T-cell (primary cell): Measurements from ENCODE around the gene CARMIL1. TPM values are rescaled to one million over a fixed set of nuclear protein-coding genes. Genes with fewer than 3 reads are reported as not detected.
A peak's percentile ranks its signal among the peaks of the same experiment; 100 is the strongest.

Experiments
- ATAC-seq, 4 experiments: fragments of 200-7000 bp in 3 of 4; fragments of 150-1000 bp in 1 of 4; cut with Tn5 transposase; replicated peaks in 1 of 4; 1 replicate in 3 of 4; 2 replicates in 1 of 4; pipeline ENCODE4 v1.10.0; 2021; ENCODE audit warnings: moderate library complexity in 3 of 4, mild to moderate bottlenecking in 2 of 4, moderate number of reproducible peaks in 1 of 4
- CTCF ChIA-PET, 2 donors: fragments of 300-600 bp; sonication (Branson Sonifier 250); formaldehyde crosslinking; loops; one replicate each; lab custom pipeline; 2022; ENCODE audit warnings: antibody characterized with exemption in 2 of 2; lab: Charles Lee
- POLR2A ChIA-PET, 2 donors: fragments of 300-600 bp; sonication (Branson Sonifier 250); formaldehyde crosslinking; loops; one replicate each; lab custom pipeline; 2022; ENCODE audit warnings: antibody characterized with exemption in 2 of 2; lab: Charles Lee
- DNase-seq, 35 experiments: peaks; one replicate each; pipeline versions ENCODE4 v3.0.0 to v3.0.0-alpha.2; 2013 to 2023
- H3K27ac ChIP-seq: one replicate; pipeline ENCODE4 v1.5.1; 2013; ENCODE audit warnings: low read length
- H3K27me3 ChIP-seq, 2 experiments: replicated peaks in 1 of 2; 1 replicate in 1 of 2; 2 replicates in 1 of 2; pipeline versions ENCODE4 v1.6.1 to v1.7.0; 2013; ENCODE audit warnings: low read length in 1 of 2, mixed read lengths in 1 of 2; ENCODE audit not compliant: control insufficient read depth in 2 of 2, insufficient read depth in 2 of 2; ENCODE audit errors: extremely low read depth in 1 of 2
- H3K36me3 ChIP-seq, 2 donors: 1 replicate in 1 of 2; 2 replicates in 1 of 2; pipeline versions ENCODE4 v1.6.1 to v1.7.0; 2013; ENCODE audit warnings: low read length in 1 of 2; ENCODE audit not compliant: control insufficient read depth in 2 of 2, insufficient read depth in 1 of 2; ENCODE audit errors: extremely low read depth in 1 of 2
- H3K4me1 ChIP-seq, 2 experiments: 1 replicate in 1 of 2; 2 replicates in 1 of 2; pipeline versions ENCODE4 v1.6.1 to v1.7.0; 2013; ENCODE audit warnings: low read length in 2 of 2, mixed read lengths in 1 of 2; ENCODE audit not compliant: insufficient read depth in 2 of 2, control insufficient read depth in 1 of 2; ENCODE audit errors: extremely low read depth in 1 of 2
- H3K4me3 ChIP-seq, 2 donors: 1 replicate in 1 of 2; 2 replicates in 1 of 2; pipeline versions ENCODE4 v1.5.1 to v1.7.0; 2013; ENCODE audit warnings: mild to moderate bottlenecking in 2 of 2, low read length in 1 of 2, moderate library complexity in 1 of 2; ENCODE audit not compliant: control insufficient read depth in 1 of 2; ENCODE audit errors: extremely low read depth in 1 of 2
- H3K9me3 ChIP-seq: 2 replicates; pipeline ENCODE4 v1.7.0; 2013
- H3K27ac Mint-ChIP-seq, 2 donors: one replicate each; pipeline ENCODE4 v1.8.0; 2020 to 2021; ENCODE audit warnings: mild to moderate bottlenecking in 2 of 2, mixed read lengths in 2 of 2
- H3K27me3 Mint-ChIP-seq, 2 donors: one replicate each; pipeline ENCODE4 v1.8.0; 2021 to 2022; ENCODE audit warnings: mixed read lengths in 2 of 2
- H3K36me3 Mint-ChIP-seq: one replicate; pipeline ENCODE4 v1.8.0; 2021; ENCODE audit warnings: mixed read lengths
- H3K4me1 Mint-ChIP-seq, 3 donors: one replicate each; pipeline ENCODE4 v1.8.0; 2020 to 2022; ENCODE audit warnings: mixed read lengths in 3 of 3, mild to moderate bottlenecking in 1 of 3
- H3K4me3 Mint-ChIP-seq, 3 donors: one replicate each; pipeline ENCODE4 v1.8.0; 2020 to 2022; ENCODE audit warnings: mild to moderate bottlenecking in 3 of 3, mixed read lengths in 3 of 3, moderate library complexity in 3 of 3
- H3K9me3 Mint-ChIP-seq, 3 donors: one replicate each; pipeline ENCODE4 v1.8.0; 2020 to 2022; ENCODE audit warnings: mixed read lengths in 3 of 3
- WGBS: methylation state at CpG from one replicate; pipeline ENCODE4 v1.1.5; 2013; ENCODE audit warnings: missing lambda C conversion rate; ENCODE audit not compliant: insufficient coverage; 5-methylcytosine and 5-hydroxymethylcytosine counted together
- total RNA-seq, 35 experiments: library from RNA in 6 of 35; stranded (reverse) in 6 of 35; fragments of 120-200 nt in 1 of 35; gene quantifications; one replicate each; pipeline versions ENCODE4 v1.2.1 to v1.2.4 and lab custom pipeline; 2013 to 2026

CARMIL1 gene
- total RNA-seq, 5 donors from 2014 or later (not counting 1 experiment from before 2014, with no cell fraction given), result 4.0 to 11.6 (median 6.1) TPM

GRCh38 chr6:25578538-25578937, 299.4 kb downstream of the CARMIL1 start:
- Mint-ChIP-seq H3K4me3 (no peak overlapping the region), H3K27me3 (no peaks in the 10 kb centered on the region), H3K36me3 (peaks cover 17% of the 10 kb centered on the region), H3K9me3 (no peaks in the 10 kb centered on the region), H3K4me1 (peaks cover 13 to 19% (median 14%) of the 10 kb centered on the region in 3 donors), H3K27ac (no peak overlapping the region)
- ATAC-seq (no peak), DNase-seq (no peak)
- no peak overlapping the region for H3K4me3 ChIP-seq
- no peaks in the 10 kb centered on the region for H3K27me3 ChIP-seq
- no peaks in the 10 kb centered on the region for H3K9me3 ChIP-seq
- ChIA-PET CTCF (no interaction called here), POLR2A (no interaction called here)
- H3K27ac ChIP-seq, result no peak overlapping the region
- peaks cover 0 to 6% of the 10 kb centered on the region in 2 donors for H3K36me3 ChIP-seq
- no peaks in the 10 kb centered on the region for H3K4me1 ChIP-seq

GRCh38 chr6:25579391-25579883, 300.3 kb downstream of the CARMIL1 start:
- H3K4me1 Mint-ChIP-seq, result peaks cover 13 to 19% (median 14%) of the 10 kb centered on the region in 3 donors
- H3K27me3 Mint-ChIP-seq, result no peaks in the 10 kb centered on the region
- no CpG with 5 or more reads among the region's 2 CpGs for WGBS
- Histone ChIP-seq H3K9me3 (no peaks in the 10 kb centered on the region), H3K27me3 (no peaks in the 10 kb centered on the region), H3K36me3 (peaks cover 0 to 6% of the 10 kb centered on the region in 2 donors), H3K4me1 (no peaks in the 10 kb centered on the region), H3K27ac (no peak overlapping the region), H3K4me3 (no peak overlapping the region)
- POLR2A ChIA-PET, result interaction anchor here (0.6 to 0.7 kb wide), 2 partner anchors 121 to 293 kb away, joined by 6 to 7 read pairs; no protein-coding TSS in a partner anchor
- H3K9me3 Mint-ChIP-seq, result no peaks in the 10 kb centered on the region
- ATAC-seq (no peak), DNase-seq (no peak)
- peak overlapping the region; percentile 0 to 64 for H3K27ac Mint-ChIP-seq
- peaks cover 17% of the 10 kb centered on the region for H3K36me3 Mint-ChIP-seq
- no peak overlapping the region for H3K4me3 Mint-ChIP-seq
- CTCF ChIA-PET, result interaction anchor here in 1 of 2 donors (0.6 kb wide), 1 partner anchor 1053 kb away, joined by 3 read pairs; no protein-coding TSS in a partner anchor

- WGBS, result 74% methylated on average over 2 of the region's 4 CpGs
- DNase-seq (peak in 1 of 35 experiments; percentile 12), ATAC-seq (peak in 1 of 4 experiments; percentile 32)
- ChIA-PET POLR2A (interaction anchor here in 1 of 2 donors (0.7 kb wide), 1 partner anchor 120 kb away, joined by 7 read pairs; no protein-coding TSS in a partner anchor), CTCF (no interaction called here)
- Histone ChIP-seq H3K9me3 (no peaks in the 10 kb centered on the region), H3K4me1 (no peaks in the 10 kb centered on the region), H3K36me3 (peaks cover 0 to 6% of the 10 kb centered on the region in 2 donors), H3K27ac (peak overlapping the region; percentile 3), H3K4me3 (no peak overlapping the region), H3K27me3 (no peaks in the 10 kb centered on the region)
- peak overlapping the region; percentile 7 to 64 for H3K27ac Mint-ChIP-seq
- peak overlapping the region; percentile 14 to 42 (median 28) for H3K4me3 Mint-ChIP-seq
- no peaks in the 10 kb centered on the region for H3K9me3 Mint-ChIP-seq
- peaks cover 17% of the 10 kb centered on the region for H3K36me3 Mint-ChIP-seq
- peaks cover 13 to 19% (median 14%) of the 10 kb centered on the region in 3 donors for H3K4me1 Mint-ChIP-seq
- no peaks in the 10 kb centered on the region for H3K27me3 Mint-ChIP-seq
Observed at GRCh38 chr6:25579902-25580495, 300.8 kb downstream of the CARMIL1 start.

- ATAC-seq (no peak), DNase-seq (no peak)
- Histone ChIP-seq H3K27me3 (no peaks in the 10 kb centered on the region), H3K4me1 (no peaks in the 10 kb centered on the region), H3K4me3 (no peak overlapping the region), H3K36me3 (peaks cover 0 to 6% of the 10 kb centered on the region in 2 donors), H3K9me3 (no peaks in the 10 kb centered on the region), H3K27ac (no peak overlapping the region)
- 100% methylated on average over 1 of the region's 4 CpGs for WGBS
- H3K27me3 Mint-ChIP-seq, result no peaks in the 10 kb centered on the region
- no peak overlapping the region for H3K27ac Mint-ChIP-seq
- CTCF ChIA-PET, result interaction anchor here (0.6 to 1.0 kb wide), 2 partner anchors 10 to 26 kb away, joined by 3 to 5 read pairs; no protein-coding TSS in a partner anchor
- POLR2A ChIA-PET, result no interaction called here
- H3K4me3 Mint-ChIP-seq, result no peak overlapping the region
- H3K36me3 Mint-ChIP-seq, result peaks cover 17% of the 10 kb centered on the region
- H3K9me3 Mint-ChIP-seq, result no peaks in the 10 kb centered on the region
- peaks cover 13 to 19% (median 14%) of the 10 kb centered on the region in 3 donors for H3K4me1 Mint-ChIP-seq
Observed at GRCh38 chr6:25582101-25582500, 302.9 kb downstream of the CARMIL1 start.

- Histone ChIP-seq H3K4me3 (no peak overlapping the region), H3K36me3 (peaks cover 0 to 6% of the 10 kb centered on the region in 2 donors), H3K4me1 (no peaks in the 10 kb centered on the region), H3K27me3 (no peaks in the 10 kb centered on the region), H3K9me3 (no peaks in the 10 kb centered on the region), H3K27ac (no peak overlapping the region)
- ChIA-PET POLR2A (no interaction called here), CTCF (no interaction called here)
- DNase-seq (no peak), ATAC-seq (no peak)
- no peaks in the 10 kb centered on the region for H3K9me3 Mint-ChIP-seq
- H3K4me3 Mint-ChIP-seq, result no peak overlapping the region
- peaks cover 17% of the 10 kb centered on the region for H3K36me3 Mint-ChIP-seq
- no peaks in the 10 kb centered on the region for H3K27me3 Mint-ChIP-seq
- H3K4me1 Mint-ChIP-seq, result peaks cover 13 to 19% (median 14%) of the 10 kb centered on the region in 3 donors
- no peak overlapping the region for H3K27ac Mint-ChIP-seq
Observed at GRCh38 chr6:25583099-25583498, 303.9 kb downstream of the CARMIL1 start.

GRCh38 chr6:25583906-25584305, 304.7 kb downstream of the CARMIL1 start:
- DNase-seq (no peak), ATAC-seq (no peak)
- Mint-ChIP-seq H3K4me3 (no peak overlapping the region), H3K36me3 (peaks cover 18% of the 10 kb centered on the region), H3K27ac (no peak overlapping the region), H3K9me3 (no peaks in the 10 kb centered on the region), H3K27me3 (no peaks in the 10 kb centered on the region), H3K4me1 (peaks cover 13 to 19% (median 14%) of the 10 kb centered on the region in 3 donors)
- Histone ChIP-seq H3K36me3 (peaks cover 0 to 6% of the 10 kb centered on the region in 2 donors), H3K4me1 (no peaks in the 10 kb centered on the region), H3K27me3 (no peaks in the 10 kb centered on the region), H3K4me3 (no peak overlapping the region), H3K27ac (no peak overlapping the region), H3K9me3 (no peaks in the 10 kb centered on the region)
- ChIA-PET POLR2A (interaction anchor here in 1 of 2 donors (0.7 kb wide), 1 partner anchor 10 kb away, joined by 4 read pairs; no protein-coding TSS in a partner anchor), CTCF (interaction anchor here in 1 of 2 donors (0.6 kb wide), 1 partner anchor 94 kb away, joined by 3 read pairs; no protein-coding TSS in a partner anchor)
- WGBS, result 100% methylated on average over 1 of the region's 3 CpGs
